PFSK-1 (cell line): Measurements from ENCODE around the gene ATG2B.

ENCODE experiments used
- POLR2AphosphoS5 ChIP-seq: IDR thresholded peaks from 2 replicates; pipeline ENCODE4 v1.6.1; 2012; ENCODE audit warnings: low read depth, mild to moderate bottlenecking, control low read depth, low read length, moderate library complexity
- SIN3A ChIP-seq: IDR thresholded peaks from 2 replicates; pipeline ENCODE4 v1.6.1; 2012; ENCODE audit warnings: mild to moderate bottlenecking, low read length, moderate library complexity, borderline replicate concordance; ENCODE audit not compliant: insufficient read depth

DNA sequence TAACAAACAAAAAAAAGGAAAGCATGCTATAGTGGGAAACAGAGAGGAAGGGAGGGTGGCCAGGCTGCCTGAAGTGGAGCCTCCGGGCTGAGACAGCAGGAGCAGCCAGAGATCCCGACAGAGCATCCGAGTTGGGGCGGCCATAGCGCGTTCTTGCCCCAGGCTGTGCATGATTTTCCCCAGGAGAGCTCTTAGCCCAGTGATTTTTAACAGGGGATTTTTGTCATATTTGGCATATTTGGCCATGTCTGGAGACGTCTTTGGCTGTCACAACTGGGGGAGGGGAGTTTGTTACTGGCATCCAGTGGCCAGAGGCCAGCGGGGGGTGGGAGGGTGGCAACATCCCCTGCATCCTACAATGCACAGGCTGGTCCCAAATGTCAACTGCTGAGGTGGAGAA is 83.6 kb downstream of the ATG2B start:
- TF ChIP-seq POLR2AphosphoS5 (no peak), SIN3A (no peak)
